Liver (tissue), 9 donors: ENCODE data around the gene PRIM2. TPM values are rescaled to one million over a fixed set of nuclear protein-coding genes. Genes with fewer than 3 reads are reported as not detected.
"Not testable (repeated sequence)": the region's sequence is repeated elsewhere in the genome, so short reads cannot be mapped to it uniquely, and the experiment has no call there.

ENCODE experiments used
- DNase-seq: peaks from one replicate; pipeline ENCODE4 v3.0.0-alpha.2; 2017; ENCODE audit warnings: low spot score
- H3K27ac ChIP-seq, 2 donors: one replicate each; pipeline ENCODE4 v1.7.0; 2013; ENCODE audit warnings: inconsistent platforms in 2 of 2, low read length in 2 of 2, control low read depth in 1 of 2, low read depth in 1 of 2, mild to moderate bottlenecking in 1 of 2
- H3K27me3 ChIP-seq, 4 donors: one replicate each; pipeline versions ENCODE4 v1.6.1 to v1.7.0; 2013; ENCODE audit warnings: low read length in 3 of 4, inconsistent platforms in 1 of 4, mild to moderate bottlenecking in 1 of 4, moderate library complexity in 1 of 4; ENCODE audit not compliant: control insufficient read depth in 4 of 4, insufficient read depth in 4 of 4
- H3K36me3 ChIP-seq, 4 donors: one replicate each; pipeline versions ENCODE4 v1.6.1 to v1.7.0; 2013; ENCODE audit warnings: low read length in 3 of 4, mild to moderate bottlenecking in 3 of 4, low read depth in 1 of 4, moderate library complexity in 1 of 4; ENCODE audit not compliant: control insufficient read depth in 4 of 4, insufficient read depth in 3 of 4
- H3K4me1 ChIP-seq, 4 donors: one replicate each; pipeline versions ENCODE4 v1.6.1 to v1.7.0; 2013; ENCODE audit warnings: low read length in 3 of 4, mild to moderate bottlenecking in 3 of 4, moderate library complexity in 1 of 4; ENCODE audit not compliant: control insufficient read depth in 4 of 4, insufficient read depth in 4 of 4
- H3K4me3 ChIP-seq, 3 donors: one replicate each; pipeline versions ENCODE4 v1.6.1 to v1.7.0; 2013; ENCODE audit warnings: low read length in 3 of 3, control low read depth in 1 of 3, low read depth in 1 of 3, mild to moderate bottlenecking in 1 of 3
- H3K9ac ChIP-seq, 2 donors: one replicate each; pipeline ENCODE4 v1.7.0; 2013; ENCODE audit warnings: low read length in 2 of 2, mild to moderate bottlenecking in 2 of 2, moderate library complexity in 2 of 2, control low read depth in 1 of 2, low read depth in 1 of 2
- H3K9me3 ChIP-seq, 4 donors: one replicate each; pipeline versions ENCODE4 v1.6.1 to v1.7.0; 2013; ENCODE audit warnings: low read length in 3 of 4; ENCODE audit not compliant: control insufficient read depth in 4 of 4
- HNF4A ChIP-seq, 2 donors: conservative IDR thresholded peaks; 2 replicates each; pipeline ENCODE4 v1.6.1; 2016; ENCODE audit warnings: antibody characterized with exemption in 2 of 2, mild to moderate bottlenecking in 2 of 2
- YY1 ChIP-seq: IDR thresholded peaks from 2 replicates; pipeline ENCODE4 v1.6.1; 2016; ENCODE audit warnings: antibody characterized with exemption, mild to moderate bottlenecking
- WGBS: extraction: QIAGEN DNeasy Blood & Tissue Kit; methylation state at CpG from one replicate; pipeline ENCODE4 v1.1.7; 2013; 5-methylcytosine and 5-hydroxymethylcytosine counted together
- polyA plus RNA-seq, 2 donors: library from polyadenylated mRNA; stranded (reverse) in 1 of 2; unstranded in 1 of 2; fragments of 200-250 nt in 1 of 2; fragments of >200 nt in 1 of 2; fragmentation: Nextera tagmentation in 1 of 2; extraction: Ambion mirVana in 1 of 2; gene quantifications; one replicate each; pipeline versions ENCODE4 v1.2.1 to v1.2.3, GENCODE V29; 2013 to 2015
- total RNA-seq, 2 donors: library from RNA; depleted of rRNA; stranded (reverse); fragments of >200 nt; gene quantifications; one replicate each; pipeline ENCODE4 v1.2.3, GENCODE V29; 2014
- donor health status: healthy.
- donor health status: healthy.
- donor health status: healthy.
- donor health status: healthy.
- donor health status: healthy.

The PRIM2 gene
- total and polyA plus RNA-seq, 4 donors, result 1.6 to 13.0 (median 3.5) TPM

- not testable (repeated sequence) for H3K9me3 ChIP-seq, H3K36me3 ChIP-seq, H3K4me3 ChIP-seq, H3K27me3 ChIP-seq, H3K9ac ChIP-seq, DNase-seq, H3K4me1 ChIP-seq, H3K27ac ChIP-seq
- WGBS, result 96% methylated on average over 4 of the region's 4 CpGs
Measured at GRCh38 chr6:57374764-57375163, 57.3 kb downstream of the PRIM2 start.

DNA sequence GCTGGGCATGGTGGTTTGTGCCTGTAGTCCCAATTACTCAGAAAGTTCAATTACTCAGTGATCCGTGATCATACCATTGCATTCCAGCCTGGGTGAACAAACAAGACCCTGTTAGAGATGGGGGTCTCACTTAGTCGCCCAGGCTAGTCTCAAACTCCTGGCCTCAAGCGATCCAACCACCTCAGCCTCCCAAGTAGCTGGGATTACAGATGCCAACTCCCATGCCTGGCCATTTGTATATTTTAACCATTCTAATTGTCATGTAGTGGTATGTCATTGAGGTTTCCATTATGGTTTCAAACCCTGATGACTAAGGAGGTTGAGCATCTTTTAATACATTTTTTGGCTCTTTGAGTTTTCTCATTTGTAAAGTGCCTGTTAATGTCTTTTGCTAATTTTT lies 58.7 kb downstream of the PRIM2 start:
- 98% methylated on average over 3 of the region's 3 CpGs for WGBS

GRCh38 chr6:57389038-57389592 lies 71.7 kb downstream of the PRIM2 start:
- not testable (repeated sequence) for H3K27ac ChIP-seq, H3K27me3 ChIP-seq, H3K36me3 ChIP-seq, H3K4me1 ChIP-seq, H3K9me3 ChIP-seq, H3K4me3 ChIP-seq, DNase-seq, H3K9ac ChIP-seq
- WGBS, result 97% methylated on average over 1 of the region's 2 CpGs

More for the DNA sequence above, 58.7 kb downstream of the PRIM2 start:
- H3K4me3 ChIP-seq, H3K27me3 ChIP-seq, H3K9ac ChIP-seq, DNase-seq, H3K4me1 ChIP-seq, H3K27ac ChIP-seq, H3K9me3 ChIP-seq, H3K36me3 ChIP-seq: not testable (repeated sequence)

GRCh38 chr6:57390818-57391217 lies 73.4 kb downstream of the PRIM2 start:
- H3K27ac ChIP-seq, H3K9ac ChIP-seq, H3K4me1 ChIP-seq, DNase-seq, H3K4me3 ChIP-seq, H3K9me3 ChIP-seq, H3K27me3 ChIP-seq, H3K36me3 ChIP-seq: not testable (repeated sequence)
- WGBS, result 97% methylated on average over 2 of the region's 2 CpGs

DNA sequence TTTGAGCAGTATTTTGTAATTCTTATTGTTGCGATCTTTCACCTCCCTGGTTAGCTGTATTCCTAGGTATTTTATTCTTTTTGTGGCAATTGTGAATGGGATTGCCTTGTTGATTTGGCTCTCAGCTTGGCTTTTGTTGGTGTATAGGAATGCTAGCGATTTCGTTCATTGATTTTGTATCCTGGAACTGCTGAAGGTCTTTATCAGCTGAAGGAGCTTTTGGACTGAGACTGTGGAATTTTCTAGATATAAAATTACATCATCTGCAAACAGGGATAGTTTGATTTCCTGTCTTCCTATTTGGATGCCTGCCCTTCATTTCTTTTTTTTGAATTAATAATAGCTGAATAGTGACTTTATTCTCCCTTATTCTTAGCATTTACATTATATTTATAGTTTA lies 74.6 kb downstream of the PRIM2 start:
- H3K4me3 ChIP-seq, H3K4me1 ChIP-seq, H3K27ac ChIP-seq, H3K9me3 ChIP-seq, H3K9ac ChIP-seq, DNase-seq, H3K27me3 ChIP-seq, H3K36me3 ChIP-seq: not testable (repeated sequence)
- 33% methylated on average over 3 of the region's 3 CpGs for WGBS
- TF ChIP-seq YY1, result peak; percentile 15
- TF ChIP-seq HNF4A (conservative IDR thresholded peaks at IDR 0.05), result peak in 1 of 2 donors; percentile 4

DNA sequence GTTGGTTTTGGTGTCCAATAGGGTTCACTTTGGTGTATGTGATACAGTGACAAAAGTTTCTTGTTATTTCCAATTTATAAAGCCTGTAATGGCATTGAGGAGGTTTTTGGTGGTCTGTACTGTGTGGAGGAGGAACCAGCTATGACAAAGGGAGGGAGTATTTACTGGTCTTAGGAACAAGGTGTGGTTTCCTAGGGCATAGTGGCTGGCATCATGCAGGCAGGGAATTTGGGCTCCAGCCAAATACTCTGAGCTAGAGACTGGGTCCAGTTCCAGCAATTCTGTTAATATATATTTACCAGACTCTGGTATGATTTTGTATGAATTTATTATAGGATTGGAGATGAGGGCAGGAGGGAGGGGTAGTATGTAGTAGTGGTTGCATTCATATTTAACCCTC lies 101.9 kb downstream of the PRIM2 start:
- not testable (repeated sequence) for H3K4me3 ChIP-seq, H3K27ac ChIP-seq, DNase-seq, H3K9ac ChIP-seq, H3K4me1 ChIP-seq, H3K36me3 ChIP-seq, H3K27me3 ChIP-seq, H3K9me3 ChIP-seq
